PFSK-1 (cell line): ENCODE data around the gene DAB1.

Experiments
- POLR2AphosphoS5 ChIP-seq: IDR thresholded peaks from 2 replicates; pipeline ENCODE4 v1.6.1; 2012; ENCODE audit warnings: low read depth, mild to moderate bottlenecking, control low read depth, low read length, moderate library complexity
- REST ChIP-seq, 2 experiments: IDR thresholded peaks; 2 replicates each; pipeline versions ENCODE4 v1.6.1 to v1.8.0; 2011 to 2012; ENCODE audit warnings: low read depth in 2 of 2, low read length in 2 of 2, control low read depth in 1 of 2, inconsistent platforms in 1 of 2, mild to moderate bottlenecking in 1 of 2, moderate library complexity in 1 of 2; ENCODE audit not compliant: insufficient read depth in 1 of 2
- TAF1 ChIP-seq: IDR thresholded peaks from 2 replicates; pipeline ENCODE4 v1.6.1; 2012; ENCODE audit warnings: low read length, control low read depth, borderline replicate concordance; ENCODE audit not compliant: insufficient read depth

DNA sequence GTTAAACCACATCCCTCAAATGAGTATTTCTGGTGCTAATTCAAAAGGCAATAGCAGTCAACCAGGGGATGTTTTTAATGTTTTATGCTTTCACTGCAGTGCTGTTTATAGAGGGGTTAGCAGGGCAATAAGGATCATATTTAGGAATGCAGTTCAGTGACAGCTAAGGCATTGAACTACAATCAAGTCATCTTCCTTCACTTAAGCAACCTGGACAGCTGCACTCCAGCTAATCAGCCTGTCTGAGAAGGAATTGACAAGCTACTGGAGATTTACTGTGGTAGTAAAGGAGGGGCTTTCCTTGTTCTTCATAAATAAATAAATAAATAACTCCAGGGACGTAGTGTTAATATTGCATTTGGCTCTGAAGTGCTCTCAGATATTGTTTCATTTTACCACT is 93.9 kb downstream of the DAB1 start:
- TF ChIP-seq POLR2AphosphoS5 (no peak), TAF1 (no peak), REST (IDR thresholded peaks at IDR 0.05; ENCODE audit: insufficient read depth in 1 of 2, low read depth in 2 of 2, low read length in 2 of 2) (no peak)
